ENCODE results near the gene HSF4.

The HSF4 gene

DNA sequence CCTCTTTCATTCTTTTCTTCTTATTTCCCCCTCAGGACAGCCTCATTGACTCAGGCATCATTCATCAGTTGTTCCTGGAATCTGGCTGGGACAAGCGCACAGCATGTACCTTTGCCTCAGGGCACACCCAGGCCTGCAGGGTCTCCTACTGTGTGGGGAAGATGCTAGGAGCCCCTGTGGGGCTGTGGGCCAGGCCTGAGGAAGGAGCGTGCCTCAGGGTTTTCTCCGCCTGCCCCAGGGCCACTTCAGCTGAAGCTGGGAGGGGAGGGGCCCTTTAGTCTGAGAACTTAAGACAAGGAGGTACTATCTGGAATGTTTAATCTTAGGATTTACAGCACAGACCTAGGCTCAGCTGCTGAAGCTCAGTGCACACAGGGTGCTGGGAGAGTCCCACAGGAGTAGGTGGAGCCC is 42.3 kb downstream of the HSF4 start:
- peak overlapping the region; percentile 34 for H3K27ac ChIP-seq
- no peak for TF ChIP-seq ZFX (IDR thresholded peaks at IDR 0.05)
- TF ChIP-seq, protein P1, sequence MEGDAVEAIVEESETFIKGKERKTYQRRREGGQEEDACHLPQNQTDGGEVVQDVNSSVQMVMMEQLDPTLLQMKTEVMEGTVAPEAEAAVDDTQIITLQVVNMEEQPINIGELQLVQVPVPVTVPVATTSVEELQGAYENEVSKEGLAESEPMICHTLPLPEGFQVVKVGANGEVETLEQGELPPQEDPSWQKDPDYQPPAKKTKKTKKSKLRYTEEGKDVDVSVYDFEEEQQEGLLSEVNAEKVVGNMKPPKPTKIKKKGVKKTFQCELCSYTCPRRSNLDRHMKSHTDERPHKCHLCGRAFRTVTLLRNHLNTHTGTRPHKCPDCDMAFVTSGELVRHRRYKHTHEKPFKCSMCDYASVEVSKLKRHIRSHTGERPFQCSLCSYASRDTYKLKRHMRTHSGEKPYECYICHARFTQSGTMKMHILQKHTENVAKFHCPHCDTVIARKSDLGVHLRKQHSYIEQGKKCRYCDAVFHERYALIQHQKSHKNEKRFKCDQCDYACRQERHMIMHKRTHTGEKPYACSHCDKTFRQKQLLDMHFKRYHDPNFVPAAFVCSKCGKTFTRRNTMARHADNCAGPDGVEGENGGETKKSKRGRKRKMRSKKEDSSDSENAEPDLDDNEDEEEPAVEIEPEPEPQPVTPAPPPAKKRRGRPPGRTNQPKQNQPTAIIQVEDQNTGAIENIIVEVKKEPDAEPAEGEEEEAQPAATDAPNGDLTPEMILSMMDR (conservative IDR thresholded peaks at IDR 0.05) = no peak

DNA sequence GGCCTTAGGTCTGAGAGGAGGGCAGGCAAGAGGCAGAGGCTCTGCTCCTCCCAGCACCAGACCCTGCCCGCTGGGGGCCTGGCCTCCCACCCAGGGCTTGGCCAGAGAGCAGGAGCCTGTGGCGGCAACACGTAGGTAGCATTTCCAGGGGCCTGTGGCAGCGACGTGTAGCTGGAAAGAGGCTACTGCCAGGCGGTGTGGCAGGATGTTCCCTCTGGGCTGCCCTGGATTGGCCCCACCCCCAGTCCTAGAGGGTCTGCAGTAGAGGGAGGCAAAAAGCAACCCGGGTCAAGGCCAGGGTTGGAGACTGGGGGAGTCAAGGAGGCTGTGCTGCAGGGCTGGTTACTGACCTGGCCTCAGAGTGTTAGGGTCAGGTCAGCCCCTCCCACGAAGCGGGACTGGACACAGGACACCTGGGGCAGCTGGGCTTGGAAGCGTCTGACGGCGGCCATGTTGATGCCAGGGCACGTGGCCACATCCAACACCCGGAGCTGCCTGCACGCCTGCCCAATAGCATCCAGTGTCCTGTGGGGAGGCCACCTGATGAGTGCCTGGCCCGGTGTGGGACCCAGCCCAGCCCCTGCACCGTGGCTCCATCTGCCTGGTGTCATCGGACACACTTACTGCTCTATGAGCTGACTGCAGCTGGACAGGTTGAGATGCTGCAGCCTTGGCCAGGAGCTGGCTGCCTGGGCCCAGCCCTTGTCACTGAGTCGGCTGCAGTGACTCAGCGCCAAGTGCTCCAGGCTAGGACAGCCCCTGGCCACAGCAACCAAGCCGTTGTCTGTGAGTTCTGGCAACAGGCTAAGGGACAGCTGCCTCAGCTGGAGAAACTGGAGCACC is 42.9 kb downstream of the HSF4 start:
- TF ChIP-seq, protein P1 (conservative IDR thresholded peaks at IDR 0.05) = no peak
- TF ChIP-seq ZFX (IDR thresholded peaks at IDR 0.05) = no peak
- H3K27ac ChIP-seq = peak overlapping the region; percentile 34

DNA sequence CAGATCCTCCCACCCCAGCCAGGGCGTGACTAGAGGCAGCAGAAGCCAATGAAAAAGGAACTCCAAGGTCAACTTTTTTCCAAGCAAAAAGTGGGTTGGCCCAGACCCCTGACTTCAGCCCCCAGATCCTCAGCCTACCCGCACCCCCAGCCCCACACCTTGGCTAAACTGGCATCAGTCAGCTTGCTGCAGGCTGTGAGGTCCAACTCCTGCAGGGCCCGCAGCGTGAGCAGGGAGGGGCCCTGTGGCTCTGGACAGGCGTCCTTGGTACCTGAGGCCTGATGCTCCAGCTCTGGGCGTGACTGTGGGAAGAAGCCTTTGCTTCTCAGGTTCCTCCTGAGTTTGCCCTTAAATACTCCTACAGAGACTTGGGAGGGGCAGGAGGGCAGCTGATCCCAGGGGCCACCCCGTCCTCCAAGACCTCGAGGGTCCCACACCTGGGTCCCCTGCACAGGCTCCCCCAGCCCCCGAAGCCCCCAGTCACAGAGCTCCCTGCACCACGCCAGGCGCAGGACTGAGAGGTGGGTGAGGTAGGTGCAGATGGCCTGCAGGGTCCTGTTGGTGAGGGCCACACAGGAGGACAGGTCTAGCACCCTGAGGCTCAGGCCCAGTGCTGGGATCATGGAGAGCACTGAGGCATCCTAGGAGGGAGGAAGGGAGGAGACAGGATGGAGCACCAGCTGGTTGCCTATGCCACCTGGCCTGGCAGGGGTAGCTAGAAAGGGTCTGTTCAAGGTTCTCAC is 43.8 kb downstream of the HSF4 start:
- H3K27ac ChIP-seq = peak overlapping the region; percentile 34
- TF ChIP-seq ZFX (IDR thresholded peaks at IDR 0.05) = no peak
- TF ChIP-seq, protein P1 (conservative IDR thresholded peaks at IDR 0.05) = no peak

DNA sequence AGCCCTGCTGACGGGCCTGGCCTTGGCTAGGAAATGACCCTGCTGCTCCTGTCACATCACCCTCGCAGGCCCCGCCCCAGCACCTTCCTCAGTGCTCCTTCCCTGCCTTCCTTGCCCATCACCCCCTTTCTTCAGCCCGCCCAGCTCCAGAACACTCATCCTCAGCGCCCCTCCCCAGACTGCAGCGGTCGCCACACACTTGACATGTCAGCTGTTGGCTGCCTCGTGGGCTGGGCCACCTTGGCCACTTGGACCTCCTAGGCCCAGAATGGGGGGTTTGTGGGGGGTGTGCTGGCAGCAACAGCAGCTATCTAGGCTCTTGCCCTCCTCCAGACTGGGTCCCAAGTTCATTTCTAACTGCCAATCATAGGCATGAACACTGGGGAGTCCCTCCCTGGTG is 45.0 kb downstream of the HSF4 start:
- no peak for TF ChIP-seq ZFX (IDR thresholded peaks at IDR 0.05)
- TF ChIP-seq, protein P1 (conservative IDR thresholded peaks at IDR 0.05) = no peak
- no peak overlapping the region for H3K27ac ChIP-seq

DNA sequence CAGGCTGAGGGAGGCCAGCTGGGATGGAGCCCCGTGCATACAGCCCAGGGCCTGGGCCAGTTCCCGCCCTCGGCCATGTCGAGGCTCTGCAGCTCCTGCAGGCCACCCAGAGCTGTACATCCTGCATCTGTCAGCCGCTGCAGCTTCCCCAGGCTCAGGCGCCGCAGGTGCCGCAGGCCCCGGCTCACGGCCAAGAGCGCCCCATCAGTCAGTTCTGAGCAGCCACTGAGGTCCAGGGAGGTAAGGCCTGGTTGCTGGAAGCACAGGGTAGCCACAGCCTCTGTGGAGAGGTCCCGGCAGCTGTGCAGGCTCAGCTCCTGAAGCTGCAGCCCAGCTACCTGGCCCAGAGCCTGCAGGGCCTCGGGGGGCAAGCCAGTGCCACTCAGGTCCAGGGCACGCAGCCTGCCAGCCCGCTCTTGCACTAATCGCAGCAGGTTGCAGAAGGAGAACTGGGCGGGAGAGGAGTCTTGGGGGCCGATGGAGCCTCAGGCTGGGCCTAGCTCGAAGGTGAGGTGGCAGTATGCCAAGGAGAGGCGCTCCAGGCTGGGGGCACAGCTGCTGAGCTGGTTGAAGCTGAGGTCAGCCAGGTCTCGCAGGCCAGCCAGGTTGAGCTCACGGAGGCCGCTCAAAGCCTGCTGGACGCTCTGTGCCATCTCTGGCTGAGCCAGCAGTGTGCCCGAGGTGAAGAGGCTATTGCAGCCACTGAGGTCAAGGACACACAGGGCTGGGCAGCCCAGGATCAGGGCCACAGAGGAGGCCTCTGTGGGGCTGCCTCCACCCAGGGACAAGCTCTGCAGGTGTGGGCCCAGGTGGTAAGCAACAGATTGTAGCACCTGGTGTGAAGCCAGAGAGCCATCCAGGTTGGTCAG is 45.8 kb downstream of the HSF4 start:
- no peak overlapping the region for H3K27ac ChIP-seq
- TF ChIP-seq, protein P1 (conservative IDR thresholded peaks at IDR 0.05) = no peak
- no peak for TF ChIP-seq ZFX (IDR thresholded peaks at IDR 0.05)

DNA sequence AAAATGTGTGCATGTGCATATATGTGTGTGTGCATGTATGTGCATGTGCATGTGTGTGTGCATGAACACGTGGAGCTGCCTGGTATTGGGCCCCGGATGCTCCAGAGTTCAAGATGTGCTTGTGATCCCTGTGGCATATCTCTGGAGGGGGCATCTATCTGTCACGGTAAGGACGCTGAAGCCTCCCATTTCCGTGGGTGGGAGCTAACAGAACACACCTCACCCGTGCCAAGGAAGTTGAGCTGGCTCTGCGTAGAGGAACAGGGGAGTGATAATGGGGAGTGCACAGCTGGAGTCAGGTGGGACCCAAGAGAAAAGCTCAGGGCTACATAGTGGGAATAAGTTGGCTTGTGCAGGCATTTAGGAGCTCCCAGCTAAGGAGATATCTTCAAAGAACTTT is 47.1 kb downstream of the HSF4 start:
- H3K27ac ChIP-seq = no peak overlapping the region
- TF ChIP-seq, protein P1 (conservative IDR thresholded peaks at IDR 0.05) = no peak
- TF ChIP-seq ZFX (IDR thresholded peaks at IDR 0.05) = no peak

Measured in C4-2B (cell line).